ENCODE data around the gene CEACAM3.

CEACAM3 gene

GRCh38 chr19:41839211-41839610, 42.8 kb downstream of the CEACAM3 start:
- TF ChIP-seq TAF1 (IDR thresholded peaks at IDR 0.05; ENCODE audit: low read depth, low read length) (no peak), SPI1 (IDR thresholded peaks at IDR 0.05; ENCODE audit: low read depth, low read length) (no peak), PAX5 (IDR thresholded peaks at IDR 0.05; ENCODE audit: insufficient read depth, low read length, severe bottlenecking) (no peak), POLR2A (IDR thresholded peaks at IDR 0.05; ENCODE audit: low read depth, low read length) (no peak), POU2F2 (IDR thresholded peaks at IDR 0.05; ENCODE audit: low read depth, low read length) (no peak), POLR2AphosphoS5 (IDR thresholded peaks at IDR 0.05; ENCODE audit: low read depth, low read length) (no peak)
- no peak for FAIRE-seq

GRCh38 chr19:41843371-41843770, 47.0 kb downstream of the CEACAM3 start:
- TF ChIP-seq TAF1 (IDR thresholded peaks at IDR 0.05; ENCODE audit: low read depth, low read length) (no peak), SPI1 (IDR thresholded peaks at IDR 0.05; ENCODE audit: low read depth, low read length) (no peak), POLR2AphosphoS5 (IDR thresholded peaks at IDR 0.05; ENCODE audit: low read depth, low read length) (no peak), POLR2A (IDR thresholded peaks at IDR 0.05; ENCODE audit: low read depth, low read length) (no peak), PAX5 (IDR thresholded peaks at IDR 0.05; ENCODE audit: insufficient read depth, low read length, severe bottlenecking) (no peak), POU2F2 (IDR thresholded peaks at IDR 0.05; ENCODE audit: low read depth, low read length) (no peak)
- DNase-seq (ENCODE audit: insufficient read length, low spot score) = no peak
- no peak for FAIRE-seq

More at GRCh38 chr19:41839211-41839610, 42.8 kb downstream of the CEACAM3 start:
- DNase-seq (ENCODE audit: insufficient read length, low spot score) = no peak

- FAIRE-seq = no peak
Observed at GRCh38 chr19:41844601-41845000, 48.2 kb downstream of the CEACAM3 start, which contains the start of gene LYPD4. LYPD4 (minus strand) TSS chr19:41844683; CDS start chr19:41839285, 5,398 bp downstream.

GRCh38 chr19:41845001-41845050, 48.4 kb downstream of the CEACAM3 start, which contains the start of gene DMRTC2:
DMRTC2 (plus strand) TSS chr19:41845042; CDS start chr19:41847429, 2,387 bp downstream.
- TF ChIP-seq PAX5 (IDR thresholded peaks at IDR 0.05; ENCODE audit: insufficient read depth, low read length, severe bottlenecking) = no peak
- TF ChIP-seq TAF1 (IDR thresholded peaks at IDR 0.05; ENCODE audit: low read depth, low read length) = no peak
- TF ChIP-seq POLR2A (IDR thresholded peaks at IDR 0.05; ENCODE audit: low read depth, low read length) = no peak
- no peak for TF ChIP-seq POU2F2 (IDR thresholded peaks at IDR 0.05; ENCODE audit: low read depth, low read length)
- TF ChIP-seq SPI1 (IDR thresholded peaks at IDR 0.05; ENCODE audit: low read depth, low read length) = no peak
- TF ChIP-seq POLR2AphosphoS5 (IDR thresholded peaks at IDR 0.05; ENCODE audit: low read depth, low read length) = no peak
- FAIRE-seq (no peak), DNase-seq (ENCODE audit: insufficient read length, low spot score) (no peak)

More at GRCh38 chr19:41844601-41845000, 48.2 kb downstream of the CEACAM3 start, which contains the start of gene LYPD4:
- no peak for TF ChIP-seq SPI1 (IDR thresholded peaks at IDR 0.05; ENCODE audit: low read depth, low read length)
- TF ChIP-seq TAF1 (IDR thresholded peaks at IDR 0.05; ENCODE audit: low read depth, low read length) = no peak
- no peak for TF ChIP-seq PAX5 (IDR thresholded peaks at IDR 0.05; ENCODE audit: insufficient read depth, low read length, severe bottlenecking)
- TF ChIP-seq POU2F2 (IDR thresholded peaks at IDR 0.05; ENCODE audit: low read depth, low read length) = no peak
- TF ChIP-seq POLR2AphosphoS5 (IDR thresholded peaks at IDR 0.05; ENCODE audit: low read depth, low read length) = no peak
- no peak for TF ChIP-seq POLR2A (IDR thresholded peaks at IDR 0.05; ENCODE audit: low read depth, low read length)
- DNase-seq (ENCODE audit: insufficient read length, low spot score) = no peak

- TF ChIP-seq TAF1 (IDR thresholded peaks at IDR 0.05; ENCODE audit: low read depth, low read length) (no peak), POLR2AphosphoS5 (IDR thresholded peaks at IDR 0.05; ENCODE audit: low read depth, low read length) (no peak), SPI1 (IDR thresholded peaks at IDR 0.05; ENCODE audit: low read depth, low read length) (no peak), POU2F2 (IDR thresholded peaks at IDR 0.05; ENCODE audit: low read depth, low read length) (no peak), POLR2A (IDR thresholded peaks at IDR 0.05; ENCODE audit: low read depth, low read length) (no peak)
- DNase-seq (ENCODE audit: insufficient read length, low spot score) (no peak), FAIRE-seq (no peak)
Observed at GRCh38 chr19:41845051-41845590, 48.7 kb downstream of the CEACAM3 start.

GRCh38 chr19:41847351-41848105, 51.1 kb downstream of the CEACAM3 start:
- DNase-seq (ENCODE audit: insufficient read length, low spot score) (no peak), FAIRE-seq (no peak)
- TF ChIP-seq SPI1 (IDR thresholded peaks at IDR 0.05; ENCODE audit: low read depth, low read length) (no peak), PAX5 (IDR thresholded peaks at IDR 0.05; ENCODE audit: insufficient read depth, low read length, severe bottlenecking) (no peak), POLR2A (IDR thresholded peaks at IDR 0.05; ENCODE audit: low read depth, low read length) (no peak)

- TF ChIP-seq POLR2A (IDR thresholded peaks at IDR 0.05; ENCODE audit: low read depth, low read length) (no peak), TAF1 (IDR thresholded peaks at IDR 0.05; ENCODE audit: low read depth, low read length) (no peak), POU2F2 (IDR thresholded peaks at IDR 0.05; ENCODE audit: low read depth, low read length) (no peak), POLR2AphosphoS5 (IDR thresholded peaks at IDR 0.05; ENCODE audit: low read depth, low read length) (no peak), SPI1 (IDR thresholded peaks at IDR 0.05; ENCODE audit: low read depth, low read length) (no peak), PAX5 (IDR thresholded peaks at IDR 0.05; ENCODE audit: insufficient read depth, low read length, severe bottlenecking) (no peak)
- FAIRE-seq (no peak), DNase-seq (ENCODE audit: insufficient read length, low spot score) (no peak)
Observed at GRCh38 chr19:41848666-41849065, 52.3 kb downstream of the CEACAM3 start.

- DNase-seq (ENCODE audit: insufficient read length, low spot score) (no peak), FAIRE-seq (no peak)
- TF ChIP-seq SPI1 (IDR thresholded peaks at IDR 0.05; ENCODE audit: low read depth, low read length) = no peak
- TF ChIP-seq TAF1 (IDR thresholded peaks at IDR 0.05; ENCODE audit: low read depth, low read length) = no peak
- TF ChIP-seq PAX5 (IDR thresholded peaks at IDR 0.05; ENCODE audit: insufficient read depth, low read length, severe bottlenecking) = no peak
- TF ChIP-seq POLR2AphosphoS5 (IDR thresholded peaks at IDR 0.05; ENCODE audit: low read depth, low read length) = no peak
- TF ChIP-seq POU2F2 (IDR thresholded peaks at IDR 0.05; ENCODE audit: low read depth, low read length) = no peak
- TF ChIP-seq POLR2A (IDR thresholded peaks at IDR 0.05; ENCODE audit: low read depth, low read length) = no peak
Observed at GRCh38 chr19:41849067-41849466, 52.7 kb downstream of the CEACAM3 start.

- no peak for DNase-seq (ENCODE audit: insufficient read length, low spot score)
- no peak for FAIRE-seq
- TF ChIP-seq PAX5 (IDR thresholded peaks at IDR 0.05; ENCODE audit: insufficient read depth, low read length, severe bottlenecking) (no peak), POLR2AphosphoS5 (IDR thresholded peaks at IDR 0.05; ENCODE audit: low read depth, low read length) (no peak), POLR2A (IDR thresholded peaks at IDR 0.05; ENCODE audit: low read depth, low read length) (no peak), TAF1 (IDR thresholded peaks at IDR 0.05; ENCODE audit: low read depth, low read length) (no peak), SPI1 (IDR thresholded peaks at IDR 0.05; ENCODE audit: low read depth, low read length) (no peak)
Observed at GRCh38 chr19:41850381-41850780, 54.0 kb downstream of the CEACAM3 start.

- TF ChIP-seq PAX5 (IDR thresholded peaks at IDR 0.05; ENCODE audit: insufficient read depth, low read length, severe bottlenecking) (no peak), POLR2AphosphoS5 (IDR thresholded peaks at IDR 0.05; ENCODE audit: low read depth, low read length) (no peak), POU2F2 (IDR thresholded peaks at IDR 0.05; ENCODE audit: low read depth, low read length) (no peak)
- FAIRE-seq (no peak), DNase-seq (ENCODE audit: insufficient read length, low spot score) (no peak)
Observed at GRCh38 chr19:41851456-41851855, 55.1 kb downstream of the CEACAM3 start.
